ENCODE measurements around the gene TMEM191C. TPM values are rescaled to one million over a fixed set of nuclear protein-coding genes. Genes with fewer than 3 reads are reported as not detected.

The TMEM191C gene
- total RNA-seq, 4 donors from 2014 or later: 5.6 to 15.0 (median 6.4) TPM

DNA sequence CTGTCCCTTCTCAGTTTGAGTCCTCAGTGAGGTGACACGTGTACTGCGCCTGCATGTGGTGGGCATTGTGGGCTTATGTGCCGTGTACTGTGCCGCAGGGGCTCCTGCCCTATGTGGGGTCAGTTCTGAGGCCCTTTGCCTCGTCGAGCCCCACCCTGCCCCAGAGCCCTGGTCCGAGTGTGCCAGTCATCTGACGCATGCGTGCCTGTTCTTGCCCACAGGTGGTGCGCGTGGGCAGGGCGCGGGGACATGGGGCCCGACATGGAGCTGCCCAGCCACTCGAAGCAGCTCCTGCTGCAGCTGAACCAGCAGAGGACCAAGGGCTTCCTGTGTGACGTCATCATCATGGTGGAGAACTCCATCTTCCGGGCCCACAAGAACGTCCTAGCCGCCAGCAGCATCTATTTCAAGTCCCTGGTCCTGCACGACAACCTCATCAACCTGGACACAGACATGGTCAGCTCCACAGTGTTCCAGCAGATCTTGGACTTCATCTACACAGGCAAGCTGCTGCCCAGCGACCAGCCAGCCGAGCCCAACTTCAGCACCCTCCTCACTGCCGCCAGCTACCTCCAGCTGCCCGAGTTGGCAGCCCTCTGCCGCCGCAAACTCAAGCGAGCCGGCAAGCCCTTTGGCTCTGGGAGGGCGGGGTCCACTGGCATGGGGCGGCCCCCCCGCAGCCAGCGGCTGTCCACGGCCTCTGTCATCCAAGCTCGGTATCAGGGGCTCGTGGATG lies 22.3 kb upstream of the TMEM191C start:
- Histone ChIP-seq H3K4me1 (no peaks in the 10 kb centered on the region), H3K36me3 (peaks cover 0 to 7% (median 4%) of the 10 kb centered on the region in 4 donors), H3K27me3 (no peaks in the 10 kb centered on the region), H3K9me3 (no peaks in the 10 kb centered on the region), H3K27ac (no peak overlapping the region), H3K4me3 (no peak overlapping the region)
- DNase-seq: no peak
- in situ Hi-C loops (cut with MboI; ENCODE audit: low pct_ligation_motif_present in 1 of 4, low pct_unique_long_range_greater_than_20kb in 1 of 4, low sequenced_read_pairs in 3 of 4) (no loop called here), intact Hi-C loops (cut with DNase I; ENCODE audit: low total_unique reads) (no loop called here)
- TF ChIP-seq POLR2AphosphoS5 (IDR thresholded peaks at IDR 0.05) (no peak), POLR2A (IDR thresholded peaks at IDR 0.05) (no peak), EP300 (IDR thresholded peaks at IDR 0.05; ENCODE audit: low read depth) (no peak)
- TF ChIP-seq, protein P1, sequence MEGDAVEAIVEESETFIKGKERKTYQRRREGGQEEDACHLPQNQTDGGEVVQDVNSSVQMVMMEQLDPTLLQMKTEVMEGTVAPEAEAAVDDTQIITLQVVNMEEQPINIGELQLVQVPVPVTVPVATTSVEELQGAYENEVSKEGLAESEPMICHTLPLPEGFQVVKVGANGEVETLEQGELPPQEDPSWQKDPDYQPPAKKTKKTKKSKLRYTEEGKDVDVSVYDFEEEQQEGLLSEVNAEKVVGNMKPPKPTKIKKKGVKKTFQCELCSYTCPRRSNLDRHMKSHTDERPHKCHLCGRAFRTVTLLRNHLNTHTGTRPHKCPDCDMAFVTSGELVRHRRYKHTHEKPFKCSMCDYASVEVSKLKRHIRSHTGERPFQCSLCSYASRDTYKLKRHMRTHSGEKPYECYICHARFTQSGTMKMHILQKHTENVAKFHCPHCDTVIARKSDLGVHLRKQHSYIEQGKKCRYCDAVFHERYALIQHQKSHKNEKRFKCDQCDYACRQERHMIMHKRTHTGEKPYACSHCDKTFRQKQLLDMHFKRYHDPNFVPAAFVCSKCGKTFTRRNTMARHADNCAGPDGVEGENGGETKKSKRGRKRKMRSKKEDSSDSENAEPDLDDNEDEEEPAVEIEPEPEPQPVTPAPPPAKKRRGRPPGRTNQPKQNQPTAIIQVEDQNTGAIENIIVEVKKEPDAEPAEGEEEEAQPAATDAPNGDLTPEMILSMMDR (IDR thresholded peaks at IDR 0.05): no peak
- 93% methylated on average over 35 of the region's 35 CpGs; no CpG with 5 or more reads in 1 of the 2 donors for WGBS, 2 donors (ENCODE audit: low coverage in 1 of 2)

DNA sequence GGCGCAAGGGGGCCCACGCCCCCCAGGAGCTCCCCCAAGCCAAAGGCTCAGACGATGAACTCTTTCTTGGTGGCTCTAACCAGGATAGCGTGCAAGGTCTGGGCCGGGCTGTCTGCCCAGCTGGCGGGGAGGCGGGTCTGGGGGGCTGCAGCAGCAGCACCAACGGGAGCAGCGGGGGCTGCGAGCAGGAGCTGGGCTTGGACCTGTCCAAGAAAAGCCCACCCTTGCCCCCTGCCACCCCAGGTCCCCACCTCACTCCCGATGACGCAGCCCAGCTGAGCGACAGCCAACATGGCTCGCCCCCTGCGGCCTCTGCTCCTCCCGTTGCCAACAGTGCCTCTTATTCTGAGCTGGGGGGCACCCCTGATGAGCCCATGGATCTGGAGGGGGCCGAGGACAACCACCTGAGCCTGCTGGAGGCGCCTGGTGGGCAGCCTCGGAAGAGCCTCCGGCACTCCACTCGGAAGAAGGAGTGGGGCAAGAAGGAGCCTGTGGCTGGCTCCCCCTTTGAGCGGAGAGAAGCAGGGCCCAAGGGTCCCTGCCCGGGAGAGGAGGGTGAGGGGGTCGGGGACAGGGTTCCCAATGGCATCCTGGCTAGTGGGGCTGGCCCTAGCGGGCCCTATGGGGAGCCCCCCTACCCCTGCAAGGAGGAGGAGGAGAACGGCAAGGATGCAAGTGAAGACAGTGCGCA lies 21.6 kb upstream of the TMEM191C start:
- no peak for DNase-seq
- Histone ChIP-seq H3K27ac (no peak overlapping the region), H3K9me3 (no peaks in the 10 kb centered on the region), H3K4me3 (no peak overlapping the region), H3K27me3 (no peaks in the 10 kb centered on the region), H3K4me1 (no peaks in the 10 kb centered on the region), H3K36me3 (peaks cover 0 to 7% (median 4%) of the 10 kb centered on the region in 4 donors)
- TF ChIP-seq POLR2A (IDR thresholded peaks at IDR 0.05) (no peak), POLR2AphosphoS5 (IDR thresholded peaks at IDR 0.05) (no peak), EP300 (IDR thresholded peaks at IDR 0.05; ENCODE audit: low read depth) (no peak)
- TF ChIP-seq, protein P1 (IDR thresholded peaks at IDR 0.05): no peak
- intact Hi-C loops (cut with DNase I; ENCODE audit: low total_unique reads): no loop called here
- WGBS, 2 donors (ENCODE audit: low coverage in 1 of 2): 96 to 100% methylated on average over 2 to 24 of the region's 27 CpGs
- in situ Hi-C loops (cut with MboI; ENCODE audit: low pct_ligation_motif_present in 1 of 4, low pct_unique_long_range_greater_than_20kb in 1 of 4, low sequenced_read_pairs in 3 of 4): no loop called here

DNA sequence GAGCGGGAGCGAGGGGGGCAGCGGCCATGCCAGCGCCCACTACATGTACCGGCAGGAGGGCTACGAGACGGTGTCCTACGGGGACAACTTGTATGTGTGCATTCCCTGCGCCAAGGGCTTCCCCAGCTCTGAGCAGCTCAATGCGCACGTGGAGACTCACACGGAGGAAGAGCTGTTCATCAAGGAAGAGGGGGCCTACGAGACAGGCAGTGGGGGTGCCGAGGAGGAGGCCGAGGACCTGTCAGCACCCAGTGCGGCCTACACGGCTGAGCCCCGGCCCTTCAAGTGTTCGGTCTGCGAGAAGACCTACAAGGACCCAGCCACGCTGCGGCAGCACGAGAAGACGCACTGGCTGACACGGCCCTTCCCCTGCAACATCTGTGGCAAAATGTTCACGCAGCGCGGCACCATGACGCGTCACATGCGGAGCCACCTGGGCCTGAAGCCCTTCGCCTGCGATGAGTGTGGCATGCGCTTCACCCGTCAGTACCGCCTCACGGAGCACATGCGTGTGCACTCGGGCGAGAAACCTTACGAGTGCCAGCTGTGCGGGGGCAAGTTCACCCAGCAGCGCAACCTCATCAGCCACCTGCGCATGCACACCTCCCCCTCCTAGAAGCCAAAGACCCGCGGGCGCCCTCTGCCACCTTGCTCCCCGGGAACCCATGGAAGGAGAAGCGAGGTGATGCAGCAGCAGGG lies 20.9 kb upstream of the TMEM191C start:
- Histone ChIP-seq H3K9me3 (no peaks in the 10 kb centered on the region), H3K27ac (no peak overlapping the region), H3K27me3 (no peaks in the 10 kb centered on the region), H3K4me3 (no peak overlapping the region), H3K36me3 (peaks cover 0 to 7% (median 4%) of the 10 kb centered on the region in 4 donors), H3K4me1 (no peaks in the 10 kb centered on the region)
- in situ Hi-C loops (cut with MboI; ENCODE audit: low pct_ligation_motif_present in 1 of 4, low pct_unique_long_range_greater_than_20kb in 1 of 4, low sequenced_read_pairs in 3 of 4) (no loop called here), intact Hi-C loops (cut with DNase I; ENCODE audit: low total_unique reads) (no loop called here)
- WGBS, 2 donors (ENCODE audit: low coverage in 1 of 2): 96% methylated on average over 49 of the region's 49 CpGs; no CpG with 5 or more reads in 1 of the 2 donors
- TF ChIP-seq, protein P1 (IDR thresholded peaks at IDR 0.05): no peak
- DNase-seq: no peak
